DMS53 (cell line): ENCODE data around the gene DGUOK.
"Not testable (repeated sequence)": the region's sequence is repeated elsewhere in the genome, so short reads cannot be mapped to it uniquely, and the experiment has no call there.

ENCODE experiments used
- DNase-seq: peaks from one replicate; lab custom pipeline; 2025; lab: John Stamatoyannopoulos, UW

The DGUOK gene

DNA sequence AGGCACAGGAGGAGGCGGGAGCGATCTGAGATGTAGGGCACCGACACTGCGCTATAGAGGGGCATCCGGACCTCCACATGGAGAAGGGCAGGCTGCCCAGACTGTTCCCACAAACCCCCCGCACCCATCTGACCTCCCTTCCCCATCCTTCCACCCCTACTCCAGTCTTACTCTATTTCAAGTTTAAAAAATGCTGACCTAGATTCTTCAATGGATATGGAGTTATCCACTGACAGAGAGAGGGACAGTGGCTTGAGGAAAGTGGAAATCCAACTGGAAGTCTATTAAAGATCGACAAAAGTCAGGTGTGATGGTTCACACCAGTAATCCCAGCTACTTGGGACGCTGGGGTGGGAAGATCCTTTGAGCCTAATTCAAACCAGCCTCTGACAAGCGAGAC lies 5.1 kb upstream of the DGUOK start:
- no peak for DNase-seq

DNA sequence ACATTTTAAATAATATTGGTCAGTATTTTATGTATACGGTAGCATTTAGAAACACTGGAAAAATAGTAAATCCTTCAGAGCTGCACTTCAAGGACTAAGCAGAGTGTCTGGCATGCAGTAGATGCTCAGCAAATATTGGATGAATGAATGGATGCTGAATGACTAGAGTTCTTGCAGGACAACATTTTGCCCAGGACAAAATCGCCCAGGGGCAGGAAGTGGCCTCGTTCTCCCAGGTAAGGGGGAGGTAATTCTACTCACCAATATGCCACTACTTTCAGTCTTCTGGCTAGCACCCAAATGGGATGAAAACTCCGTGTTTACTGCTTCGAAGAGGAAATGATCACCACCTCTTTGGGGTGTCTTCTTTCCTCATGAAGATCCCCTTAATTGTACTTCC lies 4.0 kb upstream of the DGUOK start:
- no peak for DNase-seq

DNA sequence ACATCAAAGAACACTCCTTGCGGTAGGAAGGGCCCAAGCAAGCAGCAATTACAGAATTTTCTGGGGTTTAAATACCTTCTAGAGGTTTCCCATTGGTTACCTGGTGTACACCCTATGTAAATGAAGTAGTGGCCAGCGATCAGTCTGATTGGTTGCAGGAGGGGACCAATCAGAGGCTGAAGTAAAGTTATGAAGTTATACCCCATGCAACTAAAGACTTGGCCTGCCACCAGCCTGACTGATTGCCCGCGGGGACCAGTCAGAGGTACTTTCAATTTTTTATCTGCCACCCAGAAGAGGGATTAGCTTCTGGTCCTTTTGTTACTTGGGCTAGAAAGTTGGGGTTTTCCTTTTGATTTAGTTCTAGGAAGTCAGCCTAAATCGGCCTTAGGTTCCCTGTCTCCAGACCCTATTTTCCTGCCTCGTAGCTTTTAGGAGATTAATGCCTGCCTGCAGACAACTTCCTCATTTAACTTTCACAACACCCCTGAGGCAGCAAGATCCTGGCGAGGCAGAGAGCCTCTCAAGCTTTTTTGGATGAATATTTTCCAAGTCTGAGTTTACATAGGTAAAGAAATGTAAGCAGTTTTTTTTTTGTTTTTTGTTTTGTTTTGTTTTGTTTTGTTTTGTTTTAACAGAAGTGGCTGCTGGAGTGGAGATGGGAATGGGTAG lies 1.5 kb upstream of the DGUOK start:
- no peak for DNase-seq

DNA sequence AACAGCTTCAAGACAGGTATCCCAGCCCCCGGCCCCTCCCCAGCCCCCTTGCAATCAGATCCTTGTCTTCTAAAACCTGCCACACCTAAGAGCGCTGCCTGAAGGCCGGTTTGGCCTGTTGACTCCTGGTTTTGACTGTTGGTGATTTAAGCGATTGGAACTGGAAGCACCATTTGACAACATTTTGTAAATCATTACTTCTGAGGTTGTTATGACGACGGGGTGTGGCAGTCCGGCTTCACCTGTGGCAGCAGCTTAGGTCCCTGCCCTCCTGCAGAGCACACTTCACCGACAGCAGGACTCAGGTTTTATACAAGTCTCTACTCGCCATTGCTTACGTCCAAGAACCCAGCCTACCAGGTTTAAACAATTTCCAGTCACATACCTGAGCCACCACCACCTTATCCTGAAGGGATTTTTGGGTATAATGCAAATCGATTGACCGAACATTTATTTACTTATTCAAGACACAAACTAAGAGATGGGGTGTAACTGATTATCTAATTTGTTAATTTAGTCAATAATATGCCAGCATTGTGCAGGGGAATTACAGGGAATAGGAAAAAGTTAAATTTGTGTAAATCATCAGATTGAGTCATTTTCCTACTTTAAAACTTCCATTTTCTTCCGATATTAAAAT lies 707 bp upstream of the DGUOK start:
- DNase-seq = peak; percentile 55

DNA sequence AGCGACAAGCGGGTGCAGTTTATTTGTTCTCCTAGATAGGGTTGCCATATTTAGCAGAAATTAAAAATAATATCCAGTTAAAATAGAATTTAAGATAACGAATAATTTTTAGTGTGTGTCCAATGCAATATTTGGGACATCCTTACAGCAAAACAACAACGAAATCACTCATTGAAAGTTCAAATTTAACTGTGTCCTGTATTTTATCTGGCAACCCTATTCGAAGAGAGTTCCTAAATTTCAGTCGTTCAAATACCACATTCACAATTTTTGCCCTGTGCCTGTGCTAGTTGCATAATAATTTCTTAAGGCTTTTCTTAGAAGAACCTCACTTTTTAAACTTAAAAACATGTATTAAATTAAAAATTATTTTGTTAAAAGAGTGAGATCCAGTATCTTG lies 664 bp downstream of the DGUOK start:
- no peak for DNase-seq

DNA sequence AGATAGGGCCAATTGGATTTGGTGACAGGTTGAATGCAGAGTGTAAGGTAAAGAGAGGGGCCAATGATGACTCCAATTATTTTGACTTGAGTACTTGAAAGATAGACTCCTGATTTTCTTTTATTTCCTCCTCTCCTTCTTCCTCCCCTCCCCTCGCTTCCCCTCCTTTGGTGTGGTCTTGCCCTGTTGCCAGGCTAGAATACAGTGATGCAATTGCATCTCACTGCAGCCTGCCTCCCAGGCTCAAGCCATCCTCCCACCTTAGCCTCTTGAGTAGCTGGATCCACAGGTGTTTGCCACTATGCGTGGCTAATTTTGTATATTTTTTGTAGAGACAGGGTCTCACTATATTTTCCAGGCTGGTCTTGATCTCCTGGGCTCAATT lies 2.3 kb downstream of the DGUOK start:
- DNase-seq = no peak

DNA sequence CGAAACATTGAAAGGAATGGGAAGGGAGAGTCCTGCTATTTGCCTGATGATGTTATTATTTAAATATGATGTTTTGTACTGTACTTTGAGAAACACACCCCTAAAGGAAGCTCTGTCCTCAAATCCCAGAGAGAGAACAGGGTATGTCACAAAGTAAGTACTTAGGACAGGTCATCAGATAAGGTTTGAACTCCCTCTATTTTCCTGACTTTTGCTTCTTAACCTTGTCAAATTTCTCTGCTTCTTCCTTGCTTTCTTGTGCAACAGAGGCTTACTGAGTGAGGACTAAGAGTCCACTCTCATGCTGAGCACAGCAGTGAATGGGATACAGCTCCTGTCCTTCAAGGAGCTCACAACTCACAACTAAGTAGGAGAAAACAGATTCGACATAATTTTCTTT lies 3.7 kb downstream of the DGUOK start:
- DNase-seq = no peak

DNA sequence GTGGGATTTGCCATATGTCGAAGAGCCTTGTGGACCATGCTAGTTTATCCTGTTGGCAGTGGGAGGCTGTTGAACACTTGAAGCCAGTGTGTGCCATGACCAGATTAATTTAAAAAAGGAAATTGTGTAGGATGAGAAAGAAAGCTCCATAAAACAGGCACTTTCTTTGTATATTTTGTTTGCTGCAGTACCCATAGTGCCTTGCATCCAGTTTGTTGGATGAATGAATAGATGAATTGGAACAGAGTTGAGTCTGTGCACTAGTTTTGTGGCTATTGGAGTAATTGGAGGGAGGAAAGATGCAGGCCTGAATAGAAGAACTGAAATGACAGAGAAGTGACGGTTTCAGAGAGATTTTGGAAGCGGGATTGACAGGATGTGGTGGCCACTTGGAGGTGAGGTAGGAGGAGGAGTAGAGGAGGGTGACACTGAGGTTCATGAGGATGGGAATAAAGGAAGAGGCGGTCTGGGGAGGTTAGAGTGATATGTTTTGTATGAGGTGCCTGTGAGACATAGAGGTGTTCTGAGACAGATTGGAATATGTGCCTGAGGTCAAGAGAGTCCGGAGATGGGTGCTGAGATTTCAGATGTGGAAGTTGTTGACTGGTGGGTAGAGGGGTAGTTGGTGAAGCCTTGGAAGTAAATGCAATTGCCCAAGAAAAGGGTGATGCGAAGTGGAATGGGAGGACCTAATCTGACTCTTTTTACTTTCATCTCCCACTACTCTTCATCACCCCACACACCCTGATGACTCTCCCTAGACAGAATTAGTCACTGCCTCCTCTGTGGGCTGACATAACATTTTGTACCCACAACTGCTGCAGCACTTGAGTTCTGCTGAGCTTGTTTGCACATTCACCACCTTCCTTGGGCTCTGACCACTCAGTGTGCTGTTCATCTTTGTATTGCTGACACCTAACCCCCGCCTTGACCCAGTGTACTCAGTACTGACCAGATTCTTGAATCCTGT lies 5.1 kb downstream of the DGUOK start:
- no peak for DNase-seq

DNA sequence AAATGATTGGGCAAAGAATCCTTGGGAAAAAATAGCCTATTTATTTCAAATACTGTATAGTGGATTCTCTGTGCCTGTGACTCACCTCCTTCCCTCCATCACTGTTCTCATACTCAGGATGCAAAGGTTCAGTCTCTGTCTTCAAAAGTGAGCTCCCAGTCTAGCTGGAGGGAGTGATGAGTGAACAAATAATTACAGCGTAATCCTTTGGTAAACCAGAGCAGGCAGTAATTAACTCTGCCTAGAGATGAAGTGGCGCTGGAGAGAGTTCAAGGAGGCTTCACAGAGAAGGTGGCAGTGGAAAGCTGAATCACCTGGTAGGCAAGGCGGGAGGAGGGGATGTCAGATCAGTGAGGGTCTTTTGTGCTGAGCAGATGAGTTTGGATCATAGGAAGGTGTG lies 6.5 kb downstream of the DGUOK start:
- DNase-seq = peak; percentile 9

DNA sequence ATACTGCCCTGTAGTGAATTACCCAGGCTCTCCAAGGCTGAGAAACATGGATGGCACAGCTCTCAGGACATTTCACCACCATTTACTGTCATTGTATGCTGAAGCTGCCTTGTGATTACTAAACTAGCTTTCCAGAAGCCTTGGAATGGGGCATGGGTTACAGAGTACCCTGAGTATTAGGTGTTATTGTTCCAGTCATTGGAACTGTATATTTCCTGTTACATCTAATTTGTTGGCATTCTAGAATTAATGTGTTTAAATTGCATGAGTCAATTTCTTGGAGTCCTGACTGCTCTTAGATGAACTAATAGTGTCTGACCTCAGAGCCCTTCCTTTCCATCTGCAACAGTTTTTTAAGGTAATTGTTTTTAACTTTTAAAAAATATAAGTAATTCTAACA lies 9.0 kb downstream of the DGUOK start:
- DNase-seq = no peak

DNA sequence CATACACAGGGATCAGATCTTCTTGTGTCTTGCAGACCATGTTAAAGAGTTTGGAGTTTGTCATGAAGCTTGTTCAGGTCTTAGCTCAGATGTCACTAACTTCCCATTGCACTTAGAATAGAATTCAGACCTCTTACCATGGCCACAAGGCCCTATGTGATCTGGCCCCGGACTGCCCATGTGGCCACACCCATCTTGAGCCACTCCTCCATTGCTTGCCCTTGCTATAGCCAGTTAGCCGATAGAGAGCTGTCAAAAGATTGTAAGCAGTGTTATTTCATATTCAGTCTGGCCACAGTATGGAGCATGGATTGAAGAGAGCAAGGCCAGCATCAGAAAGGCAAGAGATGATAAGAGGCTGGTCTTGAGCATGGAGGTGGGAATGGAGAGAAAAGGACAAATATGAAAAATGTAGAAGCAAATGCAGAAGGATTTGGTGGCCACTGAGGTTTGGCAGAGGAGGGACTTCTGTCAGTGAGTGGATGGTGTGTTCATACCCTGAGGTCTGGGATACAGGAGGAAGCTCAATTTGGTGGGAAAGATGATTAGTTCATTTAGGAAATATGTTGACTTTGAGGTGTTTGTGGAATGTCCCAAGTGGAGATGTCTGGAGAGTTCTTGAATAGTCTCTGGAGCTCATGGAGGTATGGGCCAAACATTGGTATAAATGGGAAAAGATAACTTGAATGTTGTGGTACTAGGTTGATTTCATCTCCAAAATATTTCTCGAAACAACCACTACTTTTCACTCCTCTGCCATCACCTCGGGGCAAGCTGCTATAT lies 10.6 kb downstream of the DGUOK start:
- no peak for DNase-seq

DNA sequence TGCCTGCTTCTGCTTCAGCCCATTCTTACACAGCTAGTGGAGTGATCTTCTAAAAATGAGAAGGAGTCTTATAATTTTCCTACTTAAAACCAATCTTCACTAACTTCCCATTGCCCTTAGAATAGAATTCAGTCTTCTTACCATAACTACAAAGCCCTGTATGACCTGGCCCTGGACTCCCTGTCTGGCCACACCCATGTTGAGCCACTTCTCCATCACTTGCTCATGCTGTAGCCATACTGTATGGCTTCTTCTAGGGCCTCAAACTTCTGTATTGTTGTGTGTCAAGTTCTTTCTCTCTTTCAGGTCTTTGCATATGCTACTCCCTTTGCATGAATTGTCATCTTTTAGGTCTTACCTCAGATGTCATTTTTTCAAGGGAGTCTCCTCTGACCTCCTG lies 11.2 kb downstream of the DGUOK start:
- DNase-seq = no peak

DNA sequence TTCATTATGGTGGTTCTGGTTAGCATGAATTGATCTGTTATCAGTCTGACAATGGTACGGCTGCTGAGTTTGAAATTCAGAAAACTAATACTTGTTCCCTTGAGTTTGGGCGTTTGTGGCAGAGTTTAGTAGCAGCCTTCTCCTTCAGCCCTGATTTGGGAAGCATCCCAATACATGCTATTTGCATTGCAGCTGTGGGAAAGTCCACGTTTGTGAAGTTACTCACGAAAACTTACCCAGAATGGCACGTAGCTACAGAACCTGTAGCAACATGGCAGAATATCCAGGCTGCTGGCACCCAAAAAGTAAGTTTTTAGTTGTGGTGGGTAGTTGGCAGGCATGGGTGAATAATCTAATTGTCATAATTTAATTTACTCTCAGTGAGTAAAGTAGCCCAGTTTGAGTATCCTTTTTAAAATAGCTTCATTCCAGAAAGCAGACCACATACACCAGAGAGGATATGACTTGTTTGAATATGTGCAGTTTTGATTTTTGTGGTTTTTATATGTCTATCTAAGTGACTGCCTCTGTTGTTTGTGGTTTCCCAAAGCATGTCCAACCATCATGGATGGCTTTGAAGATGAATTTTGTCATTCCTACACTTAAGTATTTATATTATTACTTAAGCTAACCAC lies 12.2 kb downstream of the DGUOK start:
- DNase-seq = no peak

DNA sequence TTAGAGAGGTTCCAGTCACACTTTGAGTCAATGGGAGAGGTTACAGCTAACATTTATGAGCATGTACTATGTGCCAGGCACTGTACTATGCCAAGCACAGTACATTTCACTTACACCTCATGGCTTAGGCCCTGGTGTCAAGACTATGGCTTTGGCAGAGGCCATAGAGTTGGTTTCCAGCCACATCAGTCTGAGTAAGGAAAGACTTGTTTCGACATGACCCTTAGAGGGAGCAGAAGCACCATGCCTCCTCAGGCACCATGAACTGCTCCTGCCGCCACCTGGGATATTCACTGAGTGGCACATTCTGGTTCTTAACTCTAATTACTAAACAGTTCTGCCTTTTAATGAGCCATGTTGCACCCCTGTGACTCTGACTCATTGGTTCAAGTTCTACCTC lies 12.7 kb downstream of the DGUOK start:
- DNase-seq = peak; percentile 18

DNA sequence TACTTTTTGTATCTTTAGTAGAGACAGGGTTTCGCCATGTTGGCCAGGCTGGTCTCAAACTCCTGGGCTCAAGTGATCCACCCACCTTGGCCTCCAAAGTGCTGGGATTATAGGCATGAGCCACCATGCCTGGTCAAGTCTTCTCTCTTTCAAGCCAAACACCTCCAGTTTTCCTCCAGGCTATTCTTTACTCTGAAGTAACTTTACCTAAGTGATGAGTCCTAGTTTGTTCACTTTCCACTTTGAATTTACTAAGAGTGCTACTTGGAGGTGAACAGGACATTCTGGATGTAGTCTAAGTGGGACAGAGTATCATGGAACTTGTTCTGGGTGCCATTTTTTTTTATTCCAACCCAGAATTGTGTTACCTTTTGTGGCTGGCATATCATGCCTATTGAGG lies 13.4 kb downstream of the DGUOK start:
- not testable (repeated sequence) for DNase-seq

DNA sequence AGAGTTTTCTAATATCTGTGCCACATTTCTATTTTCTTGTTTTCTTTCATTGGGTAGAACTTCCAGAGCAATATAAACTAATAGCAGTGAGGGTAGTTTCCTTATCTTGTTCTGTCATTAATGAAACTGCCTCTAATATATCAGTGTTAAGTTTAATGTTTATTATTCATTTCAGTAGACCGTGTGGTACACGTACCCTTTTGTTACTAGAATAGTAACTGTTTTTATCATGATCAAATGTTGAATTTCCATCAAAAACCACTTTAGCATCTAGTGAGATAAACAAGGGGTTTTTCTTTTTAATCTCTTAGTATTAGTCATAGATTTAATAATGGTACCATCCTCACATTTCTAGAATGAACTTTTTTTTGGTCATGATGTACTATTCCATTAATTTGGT lies 16.0 kb downstream of the DGUOK start:
- DNase-seq = no peak

DNA sequence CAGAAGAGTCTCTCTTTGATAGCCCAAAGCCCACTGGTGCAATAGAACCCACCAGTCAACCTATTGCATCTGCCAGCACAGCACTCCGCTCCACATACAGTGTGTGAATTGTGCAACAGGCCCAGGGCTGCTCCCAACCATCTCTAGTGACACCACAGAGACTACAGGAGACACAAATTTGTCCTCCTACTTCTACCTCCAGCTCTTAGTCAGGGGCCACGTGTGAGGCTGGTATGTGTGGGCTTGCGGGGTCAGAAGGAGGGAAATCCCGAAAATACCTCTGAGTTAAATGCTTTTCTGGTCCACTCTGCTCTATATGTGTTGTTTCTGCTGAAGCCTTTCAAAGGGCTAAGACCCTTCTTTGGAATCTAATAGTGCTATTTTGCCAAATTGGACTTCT lies 18.0 kb downstream of the DGUOK start:
- no peak for DNase-seq

DNA sequence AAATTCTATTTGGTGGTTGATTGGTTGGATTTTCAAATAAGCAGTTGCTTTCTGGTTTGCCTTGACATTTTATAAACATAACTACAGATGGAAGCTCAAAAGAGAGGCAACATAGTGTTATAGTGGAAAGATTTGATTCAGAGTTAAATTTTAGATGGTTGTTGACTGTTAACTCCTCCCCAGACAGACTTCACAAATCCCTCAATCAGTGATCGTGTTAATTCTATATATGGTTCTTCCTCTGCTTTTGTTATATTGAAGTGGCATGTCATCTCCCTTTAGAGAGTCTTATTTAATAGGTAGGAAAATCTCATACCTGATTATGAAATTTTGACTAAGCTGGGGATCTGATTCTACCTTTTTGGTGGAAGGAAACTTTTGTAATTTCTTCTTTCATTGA lies 19.5 kb downstream of the DGUOK start:
- DNase-seq = no peak

DNA sequence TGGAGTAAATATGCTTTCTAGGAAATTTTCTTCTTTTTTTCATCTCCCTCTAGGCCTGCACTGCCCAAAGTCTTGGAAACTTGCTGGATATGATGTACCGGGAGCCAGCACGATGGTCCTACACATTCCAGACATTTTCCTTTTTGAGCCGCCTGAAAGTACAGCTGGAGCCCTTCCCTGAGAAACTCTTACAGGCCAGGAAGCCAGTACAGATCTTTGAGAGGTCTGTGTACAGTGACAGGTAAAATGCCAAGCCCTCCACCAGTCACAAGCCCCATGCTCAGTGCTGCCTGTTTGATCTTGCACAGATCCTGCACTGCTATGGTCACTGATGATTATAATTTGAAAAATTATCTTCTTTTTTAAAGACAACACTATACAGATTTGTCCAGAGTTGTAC lies 20.0 kb downstream of the DGUOK start:
- no peak for DNase-seq

DNA sequence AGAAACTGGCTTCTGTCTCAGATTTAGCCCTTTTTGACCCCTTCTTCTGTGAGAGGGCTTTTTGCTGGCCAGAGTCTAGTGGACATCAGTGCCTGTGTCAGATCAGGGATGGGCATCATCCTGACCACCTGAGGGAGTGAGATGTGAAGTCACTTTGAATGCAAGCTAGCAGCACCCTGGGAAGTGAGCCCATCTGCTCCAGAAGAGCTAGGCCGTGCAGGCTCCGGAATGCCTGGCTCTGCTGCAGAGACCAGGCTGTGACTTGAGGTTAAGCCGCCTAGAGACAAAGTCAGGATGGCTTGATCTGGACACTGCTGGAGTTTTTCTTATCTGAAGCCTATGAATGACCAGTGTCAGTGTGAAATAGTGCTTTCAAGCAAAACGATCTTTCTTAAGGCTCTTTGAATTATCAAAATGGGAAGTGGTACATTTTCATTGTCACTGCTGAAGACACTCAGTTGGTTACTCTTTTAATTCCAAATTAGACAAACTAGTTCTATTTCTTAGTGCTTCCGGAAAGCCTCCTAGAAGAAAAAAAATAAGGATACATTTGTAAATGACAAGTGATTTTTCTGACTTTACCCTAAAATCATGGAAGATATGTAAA lies 20.8 kb downstream of the DGUOK start:
- DNase-seq = no peak

DNA sequence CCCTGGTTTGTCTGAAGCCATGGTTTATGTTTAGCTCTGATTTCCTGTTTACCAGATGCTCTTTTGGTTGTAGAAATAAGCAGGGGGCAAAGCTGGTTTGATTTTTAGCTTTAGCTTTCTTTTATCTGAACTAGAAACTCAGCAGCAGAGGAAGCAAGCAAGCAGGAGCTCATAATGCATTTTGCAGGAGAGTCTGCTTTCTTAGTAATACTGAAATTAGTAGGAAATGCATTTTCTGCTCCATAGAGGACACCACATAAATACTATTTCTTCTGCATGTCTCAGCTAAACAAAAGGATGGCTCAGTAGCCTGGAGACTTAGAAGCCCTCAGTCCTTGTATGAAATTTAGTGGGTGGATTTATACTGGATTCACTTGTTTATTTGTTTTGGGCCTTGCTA lies 23.1 kb downstream of the DGUOK start:
- DNase-seq = no peak
